OCI-LY3 (cell line): ENCODE measurements around the gene BIK.

Experiments
- CTCF ChIP-seq: fragments of 200-600, 300-600 bp; sonication (generic); IDR thresholded peaks from 2 replicates; pipeline ENCODE4 v1.5.1; 2014; ENCODE audit warnings: antibody characterized with exemption, low read length, low read depth
- EZH2phosphoT487 ChIP-seq: fragments of 200-600 bp; shearing (Covaris generic); IDR thresholded peaks from 2 replicates; pipeline ENCODE4 v1.6.1; 2018; ENCODE audit warnings: antibody characterized with exemption, mixed run types, low read depth

GRCh38 chr22:43171607-43172006 is 61.1 kb downstream of the BIK start:
- TF ChIP-seq CTCF, result no peak
- TF ChIP-seq EZH2phosphoT487, result no peak
